Smooth muscle cell (in vitro differentiated cells): ENCODE measurements around the gene MTFR1L. TPM values are rescaled to one million over a fixed set of nuclear protein-coding genes. Genes with fewer than 3 reads are reported as not detected.
"Not testable (repeated sequence)": the region's sequence is repeated elsewhere in the genome, so short reads cannot be mapped to it uniquely, and the experiment has no call there.

Source experiments
- DNase-seq: peaks from one replicate; lab custom pipeline; 2025; ENCODE audit not compliant: unreplicated experiment; lab: John Stamatoyannopoulos, UW
- H2AFZ ChIP-seq: fragments of 200-600 bp; sonication (generic); 2 replicates; pipeline ENCODE4 v1.6.0; 2016; ENCODE audit warnings: antibody characterized with exemption, low read depth, mild to moderate bottlenecking
- H3F3A ChIP-seq: fragments of 200-600 bp; sonication (generic); 2 replicates; pipeline ENCODE4 v1.6.0; 2017; ENCODE audit warnings: antibody characterized with exemption, low read depth
- H3K27ac ChIP-seq: fragments of 200-600 bp; sonication (generic); 2 replicates; pipeline ENCODE4 v1.5.1; 2016; ENCODE audit warnings: low read depth, mild to moderate bottlenecking
- H3K27me3 ChIP-seq: fragments of 200-600 bp; sonication (generic); 2 replicates; pipeline ENCODE4 v1.6.1; 2016; ENCODE audit warnings: low read depth, mild to moderate bottlenecking
- H3K36me3 ChIP-seq: fragments of 200-600 bp; sonication (generic); 2 replicates; pipeline ENCODE4 v1.5.1; 2016; ENCODE audit warnings: low read depth
- H3K4me1 ChIP-seq: fragments of 200-600 bp; sonication (generic); 2 replicates; pipeline ENCODE4 v1.5.1; 2016; ENCODE audit warnings: low read depth
- H3K4me2 ChIP-seq: fragments of 200-600 bp; sonication (generic); 2 replicates; pipeline ENCODE4 v1.6.0; 2016; ENCODE audit warnings: mild to moderate bottlenecking
- H3K4me3 ChIP-seq: fragments of 200-600 bp; sonication (generic); 2 replicates; pipeline ENCODE4 v1.5.1; 2016; ENCODE audit warnings: mild to moderate bottlenecking
- H3K79me2 ChIP-seq: fragments of 200-600 bp; sonication (generic); 2 replicates; pipeline ENCODE4 v1.6.0; 2016; ENCODE audit warnings: low read depth, mild to moderate bottlenecking
- H3K9ac ChIP-seq: fragments of 200-600 bp; sonication (generic); 2 replicates; pipeline ENCODE4 v1.6.0; 2016; ENCODE audit warnings: low read depth
- H3K9me3 ChIP-seq: fragments of 200-600 bp; sonication (generic); replicated peaks from 2 replicates; pipeline ENCODE4 v1.5.1; 2016; ENCODE audit warnings: low read depth
- H4K20me1 ChIP-seq: fragments of 200-600 bp; sonication (generic); 2 replicates; pipeline ENCODE4 v1.6.0; 2016; ENCODE audit warnings: low read depth
- WGBS: methylation state at CpG from one replicate; pipeline ENCODE4 v1.1.7; 2016; ENCODE audit warnings: low lambda C conversion rate; 5-methylcytosine and 5-hydroxymethylcytosine counted together
- polyA plus RNA-seq: library from polyadenylated mRNA; unstranded; fragments of >200 nt; fragmentation: Nextera tagmentation; extraction: Ambion mirVana; gene quantifications from 2 replicates; pipeline ENCODE4 v1.2.1, GENCODE V29; 2016
- total RNA-seq: library from RNA; depleted of rRNA; stranded (reverse); fragments of >200 nt; gene quantifications from 2 replicates; pipeline ENCODE4 v1.2.3, GENCODE V29; 2014
- TF ChIP-seq, protein P1 (sequence below): fragments of 200-600 bp; sonication (generic); IDR thresholded peaks from 2 replicates; pipeline ENCODE4 v1.5.1; 2017; ENCODE audit warnings: borderline replicate concordance, mild to moderate bottlenecking, antibody characterized with exemption; ENCODE audit not compliant: insufficient read depth, poor library complexity, severe bottlenecking

MTFR1L gene
- total and polyA plus RNA-seq, 2 experiments from 2014 or later = 47.2 to 63.9 TPM

DNA sequence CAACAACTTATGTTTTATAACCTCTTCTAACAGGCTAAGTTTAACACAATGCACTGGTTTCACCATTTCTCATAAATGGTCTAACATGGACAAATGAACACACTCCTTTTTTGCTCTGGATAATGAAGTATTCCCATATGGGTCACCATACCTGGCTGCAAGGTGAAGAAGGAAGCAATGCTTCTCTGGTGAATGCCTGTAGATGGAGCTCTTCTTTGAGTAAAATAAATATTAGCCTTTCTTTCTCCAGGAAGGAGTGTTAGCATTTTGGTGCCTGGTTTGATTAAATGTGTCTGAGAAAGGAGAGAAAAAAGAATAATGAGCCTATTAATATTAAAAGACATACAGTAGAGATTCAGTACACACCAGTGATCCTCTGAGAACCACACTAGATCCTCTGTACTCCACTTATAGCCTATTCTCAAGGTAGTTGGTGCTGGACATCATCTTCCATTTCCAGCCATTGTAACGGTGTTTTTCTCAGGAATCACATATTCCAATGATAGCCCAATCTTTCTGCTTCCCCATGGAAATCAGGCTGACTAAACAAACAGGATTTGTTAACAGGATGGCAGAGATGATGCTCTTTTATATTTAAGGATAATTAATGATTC is 17.6 kb downstream of the MTFR1L start:
- Histone ChIP-seq H3K79me2 (no peaks in the 10 kb centered on the region), H3K4me2 (no peak overlapping the region), H3K9me3 (no peaks in the 10 kb centered on the region), H3K9ac (no peak overlapping the region), H3K36me3 (no peaks in the 10 kb centered on the region), H3K4me1 (no peaks in the 10 kb centered on the region), H4K20me1 (no peaks in the 10 kb centered on the region), H3K27me3 (no peaks in the 10 kb centered on the region), H3K27ac (no peak overlapping the region), H3F3A (peaks cover 17% of the 10 kb centered on the region), H3K4me3 (no peak overlapping the region), H2AFZ (no peak overlapping the region)
- TF ChIP-seq, protein P1, sequence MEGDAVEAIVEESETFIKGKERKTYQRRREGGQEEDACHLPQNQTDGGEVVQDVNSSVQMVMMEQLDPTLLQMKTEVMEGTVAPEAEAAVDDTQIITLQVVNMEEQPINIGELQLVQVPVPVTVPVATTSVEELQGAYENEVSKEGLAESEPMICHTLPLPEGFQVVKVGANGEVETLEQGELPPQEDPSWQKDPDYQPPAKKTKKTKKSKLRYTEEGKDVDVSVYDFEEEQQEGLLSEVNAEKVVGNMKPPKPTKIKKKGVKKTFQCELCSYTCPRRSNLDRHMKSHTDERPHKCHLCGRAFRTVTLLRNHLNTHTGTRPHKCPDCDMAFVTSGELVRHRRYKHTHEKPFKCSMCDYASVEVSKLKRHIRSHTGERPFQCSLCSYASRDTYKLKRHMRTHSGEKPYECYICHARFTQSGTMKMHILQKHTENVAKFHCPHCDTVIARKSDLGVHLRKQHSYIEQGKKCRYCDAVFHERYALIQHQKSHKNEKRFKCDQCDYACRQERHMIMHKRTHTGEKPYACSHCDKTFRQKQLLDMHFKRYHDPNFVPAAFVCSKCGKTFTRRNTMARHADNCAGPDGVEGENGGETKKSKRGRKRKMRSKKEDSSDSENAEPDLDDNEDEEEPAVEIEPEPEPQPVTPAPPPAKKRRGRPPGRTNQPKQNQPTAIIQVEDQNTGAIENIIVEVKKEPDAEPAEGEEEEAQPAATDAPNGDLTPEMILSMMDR = peak; percentile 22
- WGBS = 88% methylated on average over 1 of the region's 1 CpG
- no peak for DNase-seq

DNA sequence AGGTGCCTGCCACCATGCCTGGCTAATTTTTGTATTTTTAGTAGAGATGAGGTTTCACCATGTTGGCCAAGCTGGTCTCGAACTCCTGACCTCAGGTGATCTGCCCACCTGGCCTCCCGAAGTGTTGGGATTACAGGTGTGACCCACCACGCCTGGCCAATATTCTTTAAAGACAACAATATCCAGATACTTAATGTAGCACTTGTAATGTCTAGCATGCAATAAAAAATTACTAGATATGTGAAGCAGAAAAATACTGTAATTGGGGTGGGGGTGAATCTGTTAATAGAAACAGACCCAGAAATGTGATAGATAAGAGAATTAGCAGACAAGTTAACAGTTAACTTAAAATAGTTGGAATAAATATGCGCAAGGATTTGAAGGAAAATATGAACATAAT is 20.1 kb downstream of the MTFR1L start:
- not testable (repeated sequence) for H4K20me1 ChIP-seq, H3K79me2 ChIP-seq, H3K9ac ChIP-seq, H3K4me1 ChIP-seq, H3K4me3 ChIP-seq, DNase-seq, H3K27ac ChIP-seq, H3K9me3 ChIP-seq, H2AFZ ChIP-seq, H3K36me3 ChIP-seq, H3K4me2 ChIP-seq, H3K27me3 ChIP-seq
- 91% methylated on average over 4 of the region's 4 CpGs for WGBS
- H3F3A ChIP-seq = peaks cover 14% of the 10 kb centered on the region

- Histone ChIP-seq H3K36me3 (no peaks in the 10 kb centered on the region), H2AFZ (no peak overlapping the region), H4K20me1 (no peaks in the 10 kb centered on the region), H3K27ac (no peak overlapping the region), H3K79me2 (no peaks in the 10 kb centered on the region), H3K27me3 (no peaks in the 10 kb centered on the region), H3K4me1 (no peaks in the 10 kb centered on the region), H3K4me3 (no peak overlapping the region), H3F3A (no peaks in the 10 kb centered on the region), H3K4me2 (no peak overlapping the region), H3K9me3 (no peaks in the 10 kb centered on the region), H3K9ac (no peak overlapping the region)
- no peak for DNase-seq
- TF ChIP-seq, protein P1 = no peak
- WGBS = 94% methylated on average over 3 of the region's 3 CpGs
Observed at GRCh38 chr1:25843483-25843882, 23.7 kb downstream of the MTFR1L start.

- WGBS = over 99% methylated on average over 3 of the region's 3 CpGs
- H3K27me3 ChIP-seq = no peaks in the 10 kb centered on the region
- no peak for DNase-seq
- H3K9me3 ChIP-seq = no peaks in the 10 kb centered on the region
- no peak overlapping the region for H3K4me3 ChIP-seq
- H3K79me2 ChIP-seq = no peaks in the 10 kb centered on the region
- no peak overlapping the region for H2AFZ ChIP-seq
- no peak overlapping the region for H3K4me2 ChIP-seq
- H3F3A ChIP-seq = no peaks in the 10 kb centered on the region
- TF ChIP-seq, protein P1 = no peak
- H4K20me1 ChIP-seq = no peaks in the 10 kb centered on the region
- H3K36me3 ChIP-seq = no peaks in the 10 kb centered on the region
- H3K4me1 ChIP-seq = no peaks in the 10 kb centered on the region
- no peak overlapping the region for H3K9ac ChIP-seq
- no peak overlapping the region for H3K27ac ChIP-seq
Observed at GRCh38 chr1:25844536-25845337, 25.0 kb downstream of the MTFR1L start.
